ENCODE measurements around the gene RPS19BP1.

DNA sequence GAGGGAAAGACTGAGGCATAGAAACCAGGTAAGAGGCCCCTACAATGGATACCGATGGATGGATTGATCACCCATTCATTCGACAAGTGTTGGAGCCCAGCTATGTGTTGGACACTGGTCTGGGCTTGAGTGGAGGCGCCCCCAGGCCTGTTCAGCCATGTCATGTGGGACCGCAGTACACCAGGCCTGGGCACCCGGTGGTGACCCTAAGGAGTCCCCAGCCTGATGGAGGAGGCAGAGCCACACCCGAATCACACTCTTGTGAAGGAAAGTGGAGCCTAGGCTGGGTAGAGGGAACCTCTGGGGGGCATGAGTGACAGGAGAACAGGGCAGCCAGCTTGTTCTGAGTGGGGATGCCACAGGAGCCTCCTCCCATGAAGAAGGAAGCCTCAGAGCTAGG is 48.2 kb upstream of the RPS19BP1 start:
- TF ChIP-seq, protein P1, sequence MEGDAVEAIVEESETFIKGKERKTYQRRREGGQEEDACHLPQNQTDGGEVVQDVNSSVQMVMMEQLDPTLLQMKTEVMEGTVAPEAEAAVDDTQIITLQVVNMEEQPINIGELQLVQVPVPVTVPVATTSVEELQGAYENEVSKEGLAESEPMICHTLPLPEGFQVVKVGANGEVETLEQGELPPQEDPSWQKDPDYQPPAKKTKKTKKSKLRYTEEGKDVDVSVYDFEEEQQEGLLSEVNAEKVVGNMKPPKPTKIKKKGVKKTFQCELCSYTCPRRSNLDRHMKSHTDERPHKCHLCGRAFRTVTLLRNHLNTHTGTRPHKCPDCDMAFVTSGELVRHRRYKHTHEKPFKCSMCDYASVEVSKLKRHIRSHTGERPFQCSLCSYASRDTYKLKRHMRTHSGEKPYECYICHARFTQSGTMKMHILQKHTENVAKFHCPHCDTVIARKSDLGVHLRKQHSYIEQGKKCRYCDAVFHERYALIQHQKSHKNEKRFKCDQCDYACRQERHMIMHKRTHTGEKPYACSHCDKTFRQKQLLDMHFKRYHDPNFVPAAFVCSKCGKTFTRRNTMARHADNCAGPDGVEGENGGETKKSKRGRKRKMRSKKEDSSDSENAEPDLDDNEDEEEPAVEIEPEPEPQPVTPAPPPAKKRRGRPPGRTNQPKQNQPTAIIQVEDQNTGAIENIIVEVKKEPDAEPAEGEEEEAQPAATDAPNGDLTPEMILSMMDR (IDR thresholded peaks at IDR 0.05): no peak
- TF ChIP-seq POLR2A (IDR thresholded peaks at IDR 0.05) (no peak), EP300 (IDR thresholded peaks at IDR 0.05) (no peak)

Data from gastroesophageal sphincter (tissue), 3 donors.